ENCODE measurements around the gene KRT71.

The KRT71 gene

DNA sequence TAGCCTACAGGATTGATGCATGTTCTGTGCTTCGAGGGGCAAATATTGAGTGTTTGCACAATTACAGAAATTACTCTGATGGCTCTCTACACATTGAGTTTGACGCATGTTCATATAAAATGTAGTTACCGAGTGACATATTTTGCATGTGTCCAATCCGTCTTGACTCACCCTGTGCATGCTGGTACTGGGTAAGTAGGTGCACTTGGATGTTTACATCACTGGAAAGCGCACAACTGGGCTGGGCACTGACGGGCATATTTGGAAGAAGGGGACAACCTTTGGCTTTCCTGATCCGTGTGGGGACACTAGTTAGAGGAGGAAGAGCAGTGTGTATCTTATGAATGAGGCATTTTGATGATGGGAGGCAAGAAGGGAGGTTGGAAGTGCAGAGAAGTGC, 55.0 kb downstream of the KRT71 start:
- DNase-seq (ENCODE audit: low read depth, low spot score), result no peak

- DNase-seq (ENCODE audit: low read depth, low spot score), result no peak
Measured at GRCh38 chr12:52496590-52497071, 56.3 kb downstream of the KRT71 start.

GRCh38 chr12:52496054-52496453, 56.9 kb downstream of the KRT71 start:
- DNase-seq (ENCODE audit: low read depth, low spot score), result no peak

GRCh38 chr12:52495389-52495788, 57.6 kb downstream of the KRT71 start:
- DNase-seq (ENCODE audit: low read depth, low spot score), result no peak

- no peak for DNase-seq (ENCODE audit: low read depth, low spot score)
Measured at GRCh38 chr12:52494518-52494917, 58.4 kb downstream of the KRT71 start.

GRCh38 chr12:52494100-52494499, 58.8 kb downstream of the KRT71 start:
- no peak for DNase-seq (ENCODE audit: low read depth, low spot score)
